ENCODE results near the gene OSTM1. TPM values are rescaled to one million over a fixed set of nuclear protein-coding genes. Genes with fewer than 3 reads are reported as not detected.
"Not testable (repeated sequence)": the region's sequence is repeated elsewhere in the genome, so short reads cannot be mapped to it uniquely, and the experiment has no call there.

Gene OSTM1
- polyA plus RNA-seq, 1 donor (not counting 4 experiments of a cell fraction or from before 2014, with no cell fraction given): 71.3 TPM

GRCh38 chr6:108001696-108002231, 72.8 kb downstream of the OSTM1 start:
- no peaks in the 10 kb centered on the region for H3K36me3 ChIP-seq (ENCODE audit: control insufficient read depth in 2 of 2, extremely low read depth in 1 of 2, insufficient read depth in 2 of 2, low read length in 2 of 2)
- H3K9ac ChIP-seq (ENCODE audit: control insufficient read depth, extremely low read depth, insufficient read depth, low read length): no peak overlapping the region
- no peak overlapping the region for H3K27ac ChIP-seq (ENCODE audit: control insufficient read depth, insufficient read depth, low read length)
- H3K4me3 ChIP-seq (ENCODE audit: control insufficient read depth in 2 of 3, extremely low read depth in 1 of 3, insufficient read depth in 2 of 3, low read depth in 1 of 3, low read length in 3 of 3): no peak overlapping the region
- no peaks in the 10 kb centered on the region for H3K27me3 ChIP-seq (ENCODE audit: control insufficient read depth, extremely low read depth, insufficient read depth, low read length)
- dilution Hi-C loops (cut with MboI; ENCODE audit: extremely low pct_ligation_motif_present, low sequenced_read_pairs): no loop called here
- FAIRE-seq (no peak), DNase-seq (ENCODE audit: low read depth, low spot score) (no peak)
- no peak overlapping the region for H2AFZ ChIP-seq (ENCODE audit: control insufficient read depth, low read length)
- no peaks in the 10 kb centered on the region for H3K9me3 ChIP-seq (ENCODE audit: control insufficient read depth, low read depth, low read length)
- peaks cover 14% of the 10 kb centered on the region for H3K4me1 ChIP-seq (ENCODE audit: control insufficient read depth, extremely low read depth, insufficient read depth, low read length)
- no peak overlapping the region for H3K4me2 ChIP-seq (ENCODE audit: control insufficient read depth, extremely low read depth, insufficient read depth, low read depth, low read length)
- no peaks in the 10 kb centered on the region for H4K20me1 ChIP-seq (ENCODE audit: control insufficient read depth, extremely low read depth, insufficient read depth, low read length)
- no peaks in the 10 kb centered on the region for H3K79me2 ChIP-seq (ENCODE audit: control insufficient read depth, insufficient read depth, low read length)
- no peaks in the 10 kb centered on the region for H3K9me1 ChIP-seq (ENCODE audit: control insufficient read depth, extremely low read depth, insufficient read depth, low read length)
- TF ChIP-seq CTCF (optimal IDR thresholded peaks at IDR 0.05 in 1 of 3, IDR thresholded peaks at IDR 0.05 in 1 of 3, conservative IDR thresholded peaks at IDR 0.05 in 1 of 3; ENCODE audit: extremely low read depth in 1 of 3, insufficient read depth in 2 of 3, low read length in 3 of 3) (no peak), EZH2 (IDR thresholded peaks at IDR 0.05; ENCODE audit: low read length) (no peak)

- peaks cover 14% of the 10 kb centered on the region for H3K4me1 ChIP-seq (ENCODE audit: control insufficient read depth, extremely low read depth, insufficient read depth, low read length)
- H3K4me3 ChIP-seq (ENCODE audit: control insufficient read depth in 2 of 3, extremely low read depth in 1 of 3, insufficient read depth in 2 of 3, low read depth in 1 of 3, low read length in 3 of 3); DNase-seq (ENCODE audit: low read depth, low spot score); H3K27ac ChIP-seq (ENCODE audit: control insufficient read depth, insufficient read depth, low read length); H3K79me2 ChIP-seq (ENCODE audit: control insufficient read depth, insufficient read depth, low read length); H2AFZ ChIP-seq (ENCODE audit: control insufficient read depth, low read length); H3K4me2 ChIP-seq (ENCODE audit: control insufficient read depth, extremely low read depth, insufficient read depth, low read depth, low read length); H3K9ac ChIP-seq (ENCODE audit: control insufficient read depth, extremely low read depth, insufficient read depth, low read length); H3K27me3 ChIP-seq (ENCODE audit: control insufficient read depth, extremely low read depth, insufficient read depth, low read length); H4K20me1 ChIP-seq (ENCODE audit: control insufficient read depth, extremely low read depth, insufficient read depth, low read length); H3K9me1 ChIP-seq (ENCODE audit: control insufficient read depth, extremely low read depth, insufficient read depth, low read length); FAIRE-seq; H3K36me3 ChIP-seq (ENCODE audit: control insufficient read depth in 2 of 2, extremely low read depth in 1 of 2, insufficient read depth in 2 of 2, low read length in 2 of 2); H3K9me3 ChIP-seq (ENCODE audit: control insufficient read depth, low read depth, low read length); dilution Hi-C loops (cut with MboI; ENCODE audit: extremely low pct_ligation_motif_present, low sequenced_read_pairs): not testable (repeated sequence)
Measured at GRCh38 chr6:108000259-108000658, 74.3 kb downstream of the OSTM1 start.

GRCh38 chr6:107999341-107999740, 75.2 kb downstream of the OSTM1 start:
- Histone ChIP-seq H3K27ac (ENCODE audit: control insufficient read depth, insufficient read depth, low read length) (no peak overlapping the region), H3K4me2 (ENCODE audit: control insufficient read depth, extremely low read depth, insufficient read depth, low read depth, low read length) (no peak overlapping the region), H3K27me3 (ENCODE audit: control insufficient read depth, extremely low read depth, insufficient read depth, low read length) (no peaks in the 10 kb centered on the region), H3K4me3 (ENCODE audit: control insufficient read depth in 2 of 3, extremely low read depth in 1 of 3, insufficient read depth in 2 of 3, low read depth in 1 of 3, low read length in 3 of 3) (no peak overlapping the region), H3K79me2 (ENCODE audit: control insufficient read depth, insufficient read depth, low read length) (no peaks in the 10 kb centered on the region), H2AFZ (ENCODE audit: control insufficient read depth, low read length) (no peak overlapping the region), H3K9ac (ENCODE audit: control insufficient read depth, extremely low read depth, insufficient read depth, low read length) (no peak overlapping the region), H3K36me3 (ENCODE audit: control insufficient read depth in 2 of 2, extremely low read depth in 1 of 2, insufficient read depth in 2 of 2, low read length in 2 of 2) (no peaks in the 10 kb centered on the region), H3K9me1 (ENCODE audit: control insufficient read depth, extremely low read depth, insufficient read depth, low read length) (no peaks in the 10 kb centered on the region), H4K20me1 (ENCODE audit: control insufficient read depth, extremely low read depth, insufficient read depth, low read length) (no peaks in the 10 kb centered on the region), H3K4me1 (ENCODE audit: control insufficient read depth, extremely low read depth, insufficient read depth, low read length) (peaks cover 14% of the 10 kb centered on the region), H3K9me3 (ENCODE audit: control insufficient read depth, low read depth, low read length) (no peaks in the 10 kb centered on the region)
- dilution Hi-C loops (cut with MboI; ENCODE audit: extremely low pct_ligation_motif_present, low sequenced_read_pairs): no loop called here
- no peak for DNase-seq (ENCODE audit: low read depth, low spot score)
- FAIRE-seq: no peak
- TF ChIP-seq CTCF (optimal IDR thresholded peaks at IDR 0.05 in 1 of 3, IDR thresholded peaks at IDR 0.05 in 1 of 3, conservative IDR thresholded peaks at IDR 0.05 in 1 of 3; ENCODE audit: extremely low read depth in 1 of 3, insufficient read depth in 2 of 3, low read length in 3 of 3) (no peak), EZH2 (IDR thresholded peaks at IDR 0.05; ENCODE audit: low read length) (no peak)

Data from keratinocyte (primary cell).